K562 (cell line): Measurements from ENCODE around the gene SLC48A1.

Experiments used
- CCNT2 ChIP-seq: IDR thresholded peaks from 2 replicates; pipeline ENCODE4 v1.6.1; 2011; ENCODE audit warnings: borderline replicate concordance, low read depth, mild to moderate bottlenecking, moderate library complexity, mixed read lengths, low read length; ENCODE audit not compliant: insufficient read length; ENCODE audit errors: extremely low read depth
- NCOA6 ChIP-seq: fragments of 450-650 bp; IDR thresholded peaks from 2 replicates; pipeline ENCODE4 v1.6.1; 2017; ENCODE audit warnings: mild to moderate bottlenecking
- ZNF143 ChIP-seq: sonication (generic); formaldehyde crosslinking; IDR thresholded peaks from 2 replicates; pipeline ENCODE4 v1.9.0; 2022; ENCODE audit warnings: mild to moderate bottlenecking, missing genetic modification reagents
- TF ChIP-seq, protein P1 (sequence below), 2 experiments: fragments of 450-650 bp in 1 of 2; sonication (generic) in 1 of 2; formaldehyde crosslinking in 1 of 2; IDR thresholded peaks in 1 of 2; conservative IDR thresholded peaks in 1 of 2; 2 replicates each; pipeline versions ENCODE4 v1.6.1 to v1.8.1; 2016 to 2023; ENCODE audit warnings: mild to moderate bottlenecking in 2 of 2, moderate library complexity in 2 of 2, inconsistent platforms in 1 of 2, missing genetic modification reagents in 1 of 2

DNA sequence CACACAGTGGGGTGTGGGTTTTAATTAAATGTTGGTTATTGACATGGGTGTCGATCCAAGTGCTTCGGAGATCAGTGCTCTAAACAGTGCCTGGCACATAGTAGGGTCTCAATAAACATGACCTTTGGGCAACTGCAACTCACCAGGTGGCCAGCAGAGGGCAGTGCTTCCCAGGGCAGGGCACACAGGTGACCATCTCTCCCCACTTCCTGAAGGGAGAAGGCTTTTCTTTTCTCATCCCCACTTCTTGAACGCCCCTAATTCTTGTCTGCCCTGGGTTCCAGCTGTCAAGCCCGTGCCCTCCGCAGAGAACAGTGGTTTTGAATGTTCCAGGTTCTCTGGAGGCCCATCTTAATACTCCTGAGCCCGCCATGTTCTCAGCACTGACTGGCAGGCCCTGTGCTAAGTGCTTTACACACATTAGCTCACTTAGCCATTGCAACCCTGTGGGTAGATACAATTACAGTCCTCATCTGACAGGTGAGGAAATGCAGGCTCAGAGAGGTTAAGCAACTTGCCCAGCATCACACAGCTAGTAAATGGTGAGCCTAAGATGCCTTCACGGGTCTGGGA is 30.7 kb upstream of the SLC48A1 start:
- TF ChIP-seq NCOA6 (no peak), ZNF143 (CRISPR knock-in tag) (no peak), CCNT2 (no peak)
- TF ChIP-seq, protein P1, sequence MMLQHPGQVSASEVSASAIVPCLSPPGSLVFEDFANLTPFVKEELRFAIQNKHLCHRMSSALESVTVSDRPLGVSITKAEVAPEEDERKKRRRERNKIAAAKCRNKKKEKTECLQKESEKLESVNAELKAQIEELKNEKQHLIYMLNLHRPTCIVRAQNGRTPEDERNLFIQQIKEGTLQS (IDR thresholded peaks at IDR 0.05), result no peak
- TF ChIP-seq, protein P1 (CRISPR knock-in tag; conservative IDR thresholded peaks at IDR 0.05), result peak; percentile 68
